HepG2 (cell line): ENCODE data around the gene ARHGAP10.

Experiments
- ATF2 ChIP-seq: sonication (generic); formaldehyde crosslinking; IDR thresholded peaks from 2 replicates; pipeline ENCODE4 v1.4.0; 2020; ENCODE audit warnings: missing genetic modification reagents
- FOSL2 ChIP-seq: sonication (generic); formaldehyde crosslinking; IDR thresholded peaks from 2 replicates; pipeline ENCODE4 v1.4.0; 2020; ENCODE audit warnings: missing genetic modification reagents
- GTF2F1 ChIP-seq: fragments of 150-350 bp; IDR thresholded peaks from 2 replicates; pipeline ENCODE4 v1.6.1; 2014; ENCODE audit warnings: low read length
- HCFC1 ChIP-seq: fragments of 150-350 bp; IDR thresholded peaks from 2 replicates; pipeline ENCODE4 v1.6.1; 2014; ENCODE audit warnings: low read depth, low read length
- HDAC2 ChIP-seq: sonication (generic); formaldehyde crosslinking; IDR thresholded peaks from 2 replicates; pipeline ENCODE4 v1.4.0; 2020; ENCODE audit warnings: missing genetic modification reagents
- HINFP ChIP-seq: sonication (generic); formaldehyde crosslinking; IDR thresholded peaks from 2 replicates; pipeline ENCODE4 v1.4.0; 2020; ENCODE audit warnings: low read depth, mild to moderate bottlenecking, missing genetic modification reagents
- JUND ChIP-seq: sonication (generic); formaldehyde crosslinking; IDR thresholded peaks from 2 replicates; pipeline ENCODE4 v1.8.0; 2022; ENCODE audit warnings: mild to moderate bottlenecking, missing genetic modification reagents
- KDM1A ChIP-seq: IDR thresholded peaks from 2 replicates; pipeline ENCODE4 v1.6.1; 2016; ENCODE audit warnings: missing compliant biosample characterization
- PHF8 ChIP-seq: sonication (generic); formaldehyde crosslinking; IDR thresholded peaks from 2 replicates; pipeline ENCODE4 v1.5.0; 2020; ENCODE audit warnings: missing genetic modification reagents
- POLR2AphosphoS5 ChIP-seq: IDR thresholded peaks from 2 replicates; pipeline ENCODE4 v1.6.1; 2012; ENCODE audit warnings: low read depth, low read length
- SMAD1 ChIP-seq: sonication (generic); formaldehyde crosslinking; IDR thresholded peaks from 2 replicates; pipeline ENCODE4 v1.4.0; 2020; ENCODE audit warnings: missing genetic modification reagents, low read depth, mild to moderate bottlenecking, borderline replicate concordance
- TCF7 ChIP-seq: sonication (generic); IDR thresholded peaks from 2 replicates; pipeline ENCODE4 v1.6.1; 2016; ENCODE audit warnings: antibody characterized with exemption, low read depth
- ZNF780A ChIP-seq: sonication (generic); formaldehyde crosslinking; IDR thresholded peaks from 2 replicates; pipeline ENCODE4 v1.8.0; 2022; ENCODE audit warnings: mild to moderate bottlenecking, missing genetic modification reagents, moderate library complexity
- TF ChIP-seq, protein P1 (sequence below): sonication (generic); formaldehyde crosslinking; IDR thresholded peaks from 2 replicates; pipeline ENCODE4 v1.5.0; 2020; ENCODE audit warnings: mild to moderate bottlenecking, missing genetic modification reagents, moderate library complexity

GRCh38 chr4:148023512-148024181 lies 291.8 kb downstream of the ARHGAP10 start:
- TF ChIP-seq ZNF780A: no peak
- TF ChIP-seq JUND (CRISPR knock-in tag): no peak
- no peak for TF ChIP-seq HCFC1
- TF ChIP-seq TCF7: no peak
- no peak for TF ChIP-seq KDM1A
- no peak for TF ChIP-seq HDAC2
- TF ChIP-seq PHF8: no peak
- TF ChIP-seq HINFP (CRISPR knock-in tag): no peak
- TF ChIP-seq ATF2 (CRISPR knock-in tag): no peak
- TF ChIP-seq SMAD1: no peak
- TF ChIP-seq, protein P1, sequence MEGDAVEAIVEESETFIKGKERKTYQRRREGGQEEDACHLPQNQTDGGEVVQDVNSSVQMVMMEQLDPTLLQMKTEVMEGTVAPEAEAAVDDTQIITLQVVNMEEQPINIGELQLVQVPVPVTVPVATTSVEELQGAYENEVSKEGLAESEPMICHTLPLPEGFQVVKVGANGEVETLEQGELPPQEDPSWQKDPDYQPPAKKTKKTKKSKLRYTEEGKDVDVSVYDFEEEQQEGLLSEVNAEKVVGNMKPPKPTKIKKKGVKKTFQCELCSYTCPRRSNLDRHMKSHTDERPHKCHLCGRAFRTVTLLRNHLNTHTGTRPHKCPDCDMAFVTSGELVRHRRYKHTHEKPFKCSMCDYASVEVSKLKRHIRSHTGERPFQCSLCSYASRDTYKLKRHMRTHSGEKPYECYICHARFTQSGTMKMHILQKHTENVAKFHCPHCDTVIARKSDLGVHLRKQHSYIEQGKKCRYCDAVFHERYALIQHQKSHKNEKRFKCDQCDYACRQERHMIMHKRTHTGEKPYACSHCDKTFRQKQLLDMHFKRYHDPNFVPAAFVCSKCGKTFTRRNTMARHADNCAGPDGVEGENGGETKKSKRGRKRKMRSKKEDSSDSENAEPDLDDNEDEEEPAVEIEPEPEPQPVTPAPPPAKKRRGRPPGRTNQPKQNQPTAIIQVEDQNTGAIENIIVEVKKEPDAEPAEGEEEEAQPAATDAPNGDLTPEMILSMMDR: no peak
- TF ChIP-seq FOSL2 (CRISPR knock-in tag): no peak
- TF ChIP-seq POLR2AphosphoS5: no peak
- no peak for TF ChIP-seq GTF2F1
